ENCODE data around the gene BSCL2.
A peak's percentile ranks its signal among the peaks of the same experiment; 100 is the strongest.
"Not testable (repeated sequence)": the region's sequence is repeated elsewhere in the genome, so short reads cannot be mapped to it uniquely, and the experiment has no call there.

The BSCL2 gene

GRCh38 chr11:62687508-62688396 lies 19.5 kb downstream of the BSCL2 start:
- DNase-seq (ENCODE audit: low read depth), result no peak

- DNase-seq (ENCODE audit: low read depth), result no peak
Measured at GRCh38 chr11:62682518-62682917, 24.7 kb downstream of the BSCL2 start.

- peak; percentile 82 for DNase-seq (ENCODE audit: low read depth)
Measured at GRCh38 chr11:62680825-62681240, 26.4 kb downstream of the BSCL2 start.

- DNase-seq (ENCODE audit: low read depth), result peak; percentile 87
Measured at GRCh38 chr11:62678770-62679696, 28.2 kb downstream of the BSCL2 start, which contains the start of gene UBXN1. UBXN1 (minus strand) TSS chr11:62679073; CDS start chr11:62678923, 150 bp downstream.

- DNase-seq (ENCODE audit: low read depth), result no peak
Measured at GRCh38 chr11:62678433-62678769, 28.8 kb downstream of the BSCL2 start.

GRCh38 chr11:62677714-62678113 lies 29.5 kb downstream of the BSCL2 start:
- DNase-seq (ENCODE audit: low read depth), result no peak

- no peak for DNase-seq (ENCODE audit: low read depth)
Measured at GRCh38 chr11:62677156-62677555, 30.1 kb downstream of the BSCL2 start.

- DNase-seq (ENCODE audit: low read depth), result no peak
Measured at GRCh38 chr11:62676698-62677097, 30.5 kb downstream of the BSCL2 start.

GRCh38 chr11:62675415-62675814 lies 31.8 kb downstream of the BSCL2 start:
- not testable (repeated sequence) for DNase-seq (ENCODE audit: low read depth)

GRCh38 chr11:62673196-62673525 lies 34.1 kb downstream of the BSCL2 start:
- DNase-seq (ENCODE audit: low read depth), result peak; percentile 42

- peak; percentile 88 for DNase-seq (ENCODE audit: low read depth)
Measured at GRCh38 chr11:62671608-62672389, 35.4 kb downstream of the BSCL2 start, which contains the start of the genes LBHD1 and UQCC3. LBHD1 (minus strand) TSS chr11:62672267; CDS start chr11:62670031, 2,236 bp downstream. UQCC3 (plus strand) TSS chr11:62671673; CDS start chr11:62671746, 73 bp downstream.

- DNase-seq (ENCODE audit: low read depth), result no peak
Measured at GRCh38 chr11:62671236-62671607, 36.0 kb downstream of the BSCL2 start.

- no peak for DNase-seq (ENCODE audit: low read depth)
Measured at GRCh38 chr11:62669420-62670161, 37.6 kb downstream of the BSCL2 start.

- no peak for DNase-seq (ENCODE audit: low read depth)
Measured at GRCh38 chr11:62667460-62667859, 39.8 kb downstream of the BSCL2 start.

GRCh38 chr11:62666259-62666926 lies 40.8 kb downstream of the BSCL2 start:
- DNase-seq (ENCODE audit: low read depth), result no peak

GRCh38 chr11:62665599-62666258 lies 41.5 kb downstream of the BSCL2 start:
- peak; percentile 87 for DNase-seq (ENCODE audit: low read depth)

- DNase-seq (ENCODE audit: low read depth), result peak; percentile 94
Measured at GRCh38 chr11:62665075-62665598, 42.1 kb downstream of the BSCL2 start, which contains the start of the genes C11orf98 and CSKMT. C11orf98 (minus strand) TSS chr11:62665210; CDS start chr11:62665169, 41 bp downstream. CSKMT (plus strand) TSS chr11:62665312; CDS start chr11:62665880, 568 bp downstream.

GRCh38 chr11:62664405-62665074 lies 42.7 kb downstream of the BSCL2 start:
- DNase-seq (ENCODE audit: low read depth), result peak; percentile 58
